GM18505 (cell line): Measurements from ENCODE around the gene PRXL2C.

Experiments
- ATAC-seq: cut with Tn5 transposase; IDR thresholded peaks from one replicate; pipeline ENCODE4 v1.9.1; 2021; ENCODE audit not compliant: unreplicated experiment
- POLR2A ChIP-seq: IDR thresholded peaks from 4 replicates; pipeline ENCODE4 v1.6.1; 2011; ENCODE audit warnings: borderline replicate concordance; ENCODE audit not compliant: insufficient read depth, insufficient read length; ENCODE audit errors: extremely low read depth

The PRXL2C gene

DNA sequence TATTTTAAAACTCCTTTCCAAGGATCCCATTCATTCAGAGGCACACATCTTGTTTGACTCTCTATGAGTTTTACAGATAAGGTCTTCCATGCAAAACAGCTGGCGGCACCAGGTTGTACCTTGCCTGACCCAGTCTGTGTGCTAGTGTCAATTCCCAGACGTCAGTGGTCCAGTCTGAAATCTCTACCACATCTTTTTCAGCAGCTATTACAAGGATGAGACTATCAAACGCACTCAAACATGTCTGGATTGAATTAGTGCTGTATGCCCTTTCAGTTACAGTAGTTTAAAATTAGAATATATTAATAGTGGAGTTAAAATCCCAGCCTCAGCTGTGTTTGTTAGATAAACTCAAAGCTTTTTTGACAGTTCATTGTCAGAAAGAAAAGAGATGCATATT, 47.1 kb downstream of the PRXL2C start:
- ATAC-seq = no peak
- no peak for TF ChIP-seq POLR2A

- no peak for ATAC-seq
Measured at GRCh38 chr9:96605328-96605727, 49.8 kb downstream of the PRXL2C start.

DNA sequence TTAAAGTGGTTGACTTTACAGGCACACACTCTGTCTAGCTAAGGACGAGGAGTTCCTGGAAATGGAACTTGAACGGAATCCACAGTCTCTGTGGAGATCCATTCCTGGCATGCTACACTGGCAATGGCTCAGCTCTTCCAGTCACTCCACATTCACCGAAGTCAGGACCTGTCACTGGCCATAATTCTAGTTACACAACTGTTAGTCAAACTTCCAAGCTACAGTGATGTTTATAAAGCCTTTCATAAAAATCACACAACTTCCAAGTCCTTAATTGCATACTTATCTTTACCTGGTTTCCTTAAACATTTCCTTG, 51.2 kb downstream of the PRXL2C start:
- TF ChIP-seq POLR2A = no peak
- ATAC-seq = no peak

More at GRCh38 chr9:96605328-96605727, 49.8 kb downstream of the PRXL2C start:
- TF ChIP-seq POLR2A = no peak

DNA sequence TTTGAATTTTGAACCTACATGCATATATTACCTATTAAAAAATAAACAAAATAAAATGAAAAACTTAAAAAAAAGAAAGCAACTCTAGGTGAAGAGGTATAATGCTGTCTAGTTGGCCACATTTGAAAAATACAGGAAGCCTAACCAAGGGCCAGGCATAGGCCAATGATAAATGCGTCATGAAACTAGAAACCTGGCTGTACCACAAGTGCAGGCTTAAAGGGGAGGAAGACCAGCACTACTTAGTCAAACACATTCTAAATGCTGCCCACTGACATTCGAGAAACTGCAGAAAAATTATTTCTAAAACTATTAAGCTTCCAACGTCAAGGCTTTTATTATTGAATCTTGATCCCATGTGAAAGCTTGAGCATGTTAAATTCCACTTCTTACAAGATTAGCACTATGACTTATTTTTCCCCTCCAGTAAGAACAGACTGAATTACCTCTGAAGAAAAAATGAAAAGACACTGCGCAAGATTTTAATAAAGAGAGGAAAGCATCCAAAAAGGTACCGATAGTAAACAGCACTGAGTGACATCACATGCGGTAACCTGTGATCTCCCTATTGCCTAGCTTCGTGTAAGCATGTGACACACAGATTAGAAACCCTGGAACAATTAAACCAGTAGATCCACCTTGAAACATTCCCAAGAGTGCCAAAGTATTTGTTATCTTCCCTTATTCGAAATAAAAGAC, 51.7 kb downstream of the PRXL2C start:
- no peak for ATAC-seq
- no peak for TF ChIP-seq POLR2A

DNA sequence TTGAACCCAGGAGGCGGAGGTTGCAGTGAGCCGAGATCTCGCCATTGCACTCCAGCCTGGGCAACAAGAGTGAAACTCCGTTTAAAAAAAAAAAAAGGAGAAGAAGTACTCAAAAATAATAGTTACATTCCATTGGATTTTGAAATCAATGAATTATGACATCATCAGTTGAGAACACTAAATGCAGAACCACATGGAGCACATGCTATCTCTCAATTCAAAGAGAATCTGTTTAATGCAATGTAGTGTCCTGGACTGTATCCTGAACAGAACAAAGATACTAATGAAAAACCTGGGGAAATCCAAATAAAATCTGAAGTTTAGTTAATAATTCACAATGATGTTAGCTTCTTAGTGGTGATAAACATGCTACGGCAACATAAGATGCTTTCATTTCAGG, 55.8 kb downstream of the PRXL2C start:
- no peak for TF ChIP-seq POLR2A
- no peak for ATAC-seq

DNA sequence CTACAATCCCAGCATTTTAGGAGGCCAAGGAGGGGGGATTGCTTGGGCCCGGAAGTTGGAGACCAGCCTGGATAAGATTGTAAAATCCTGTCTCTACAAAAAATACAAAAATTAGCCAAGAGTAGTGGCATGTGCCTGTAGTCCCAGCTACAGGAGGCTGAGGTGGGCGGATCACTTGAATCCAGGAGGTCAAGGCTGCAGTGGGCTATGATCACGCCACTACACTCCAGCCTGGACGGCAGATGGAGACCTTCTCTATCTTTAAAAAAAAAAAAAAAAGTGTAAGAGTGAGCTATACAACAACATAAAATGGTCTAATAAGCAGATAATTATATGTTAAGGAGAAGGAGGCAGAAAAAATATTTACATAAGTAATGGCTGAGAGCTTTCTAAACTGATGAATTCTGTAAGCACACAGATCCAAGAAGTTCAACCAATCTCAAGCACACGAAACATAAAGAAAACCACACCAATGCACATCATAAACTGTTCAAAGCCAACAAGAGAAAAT, 58.5 kb downstream of the PRXL2C start:
- ATAC-seq = no peak
- TF ChIP-seq POLR2A = no peak
